ENCODE data around the gene SYNDIG1.

DNA sequence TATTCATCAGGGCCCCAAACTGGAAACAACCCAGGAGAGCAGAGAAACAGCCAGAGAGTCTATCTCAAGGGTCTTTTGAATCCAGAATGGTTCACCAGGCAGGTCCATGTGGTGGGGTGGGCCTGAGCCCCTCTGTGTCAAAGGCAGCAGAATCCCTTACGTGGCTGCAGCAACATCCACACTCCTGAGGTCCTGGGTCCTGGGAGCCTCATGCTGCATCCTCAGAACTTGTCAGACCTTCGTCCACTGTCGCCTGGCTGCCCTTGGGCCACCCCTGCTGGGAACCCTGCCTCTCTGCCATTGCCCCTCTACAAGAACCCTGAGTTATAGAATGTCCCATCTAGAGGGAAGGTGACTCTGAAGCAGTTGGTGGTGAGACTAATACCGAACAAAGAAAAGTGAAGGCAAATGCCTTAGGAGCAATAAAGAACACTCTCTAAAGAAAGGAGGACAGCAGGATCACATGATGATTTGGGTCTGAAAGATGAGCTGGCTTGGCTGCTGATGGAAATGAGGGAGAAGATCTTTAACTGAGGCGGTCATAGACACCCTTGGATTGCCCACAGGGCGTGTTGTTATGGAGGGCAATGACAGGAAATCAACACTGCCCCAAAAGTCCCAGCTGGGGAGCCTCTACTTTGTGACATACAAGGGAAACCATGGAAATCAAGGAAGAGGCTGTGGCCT lies 161.2 kb downstream of the SYNDIG1 start:
- TF ChIP-seq, protein P1, sequence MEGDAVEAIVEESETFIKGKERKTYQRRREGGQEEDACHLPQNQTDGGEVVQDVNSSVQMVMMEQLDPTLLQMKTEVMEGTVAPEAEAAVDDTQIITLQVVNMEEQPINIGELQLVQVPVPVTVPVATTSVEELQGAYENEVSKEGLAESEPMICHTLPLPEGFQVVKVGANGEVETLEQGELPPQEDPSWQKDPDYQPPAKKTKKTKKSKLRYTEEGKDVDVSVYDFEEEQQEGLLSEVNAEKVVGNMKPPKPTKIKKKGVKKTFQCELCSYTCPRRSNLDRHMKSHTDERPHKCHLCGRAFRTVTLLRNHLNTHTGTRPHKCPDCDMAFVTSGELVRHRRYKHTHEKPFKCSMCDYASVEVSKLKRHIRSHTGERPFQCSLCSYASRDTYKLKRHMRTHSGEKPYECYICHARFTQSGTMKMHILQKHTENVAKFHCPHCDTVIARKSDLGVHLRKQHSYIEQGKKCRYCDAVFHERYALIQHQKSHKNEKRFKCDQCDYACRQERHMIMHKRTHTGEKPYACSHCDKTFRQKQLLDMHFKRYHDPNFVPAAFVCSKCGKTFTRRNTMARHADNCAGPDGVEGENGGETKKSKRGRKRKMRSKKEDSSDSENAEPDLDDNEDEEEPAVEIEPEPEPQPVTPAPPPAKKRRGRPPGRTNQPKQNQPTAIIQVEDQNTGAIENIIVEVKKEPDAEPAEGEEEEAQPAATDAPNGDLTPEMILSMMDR (conservative IDR thresholded peaks at IDR 0.05; ENCODE audit: low read depth, low read length), result no peak
- TF ChIP-seq RCOR1 (IDR thresholded peaks at IDR 0.05; ENCODE audit: insufficient replicate concordance, low read length), result no peak
- TF ChIP-seq POLR2A (IDR thresholded peaks at IDR 0.05; ENCODE audit: low read depth, low read length), result no peak
- no peak for TF ChIP-seq BHLHE40 (IDR thresholded peaks at IDR 0.05; ENCODE audit: low read depth, low read length)
- no peak for TF ChIP-seq CEBPB (IDR thresholded peaks at IDR 0.05; ENCODE audit: low read depth, low read length)
- TF ChIP-seq MAFK (IDR thresholded peaks at IDR 0.05; ENCODE audit: low read depth, low read length), result no peak
- TF ChIP-seq NFE2L2 (IDR thresholded peaks at IDR 0.05; ENCODE audit: low read depth, low read length), result no peak
- TF ChIP-seq, protein P2, sequence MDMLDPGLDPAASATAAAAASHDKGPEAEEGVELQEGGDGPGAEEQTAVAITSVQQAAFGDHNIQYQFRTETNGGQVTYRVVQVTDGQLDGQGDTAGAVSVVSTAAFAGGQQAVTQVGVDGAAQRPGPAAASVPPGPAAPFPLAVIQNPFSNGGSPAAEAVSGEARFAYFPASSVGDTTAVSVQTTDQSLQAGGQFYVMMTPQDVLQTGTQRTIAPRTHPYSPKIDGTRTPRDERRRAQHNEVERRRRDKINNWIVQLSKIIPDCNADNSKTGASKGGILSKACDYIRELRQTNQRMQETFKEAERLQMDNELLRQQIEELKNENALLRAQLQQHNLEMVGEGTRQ (IDR thresholded peaks at IDR 0.05; ENCODE audit: low read depth, low read length), result no peak
- TF ChIP-seq MXI1 (IDR thresholded peaks at IDR 0.05; ENCODE audit: borderline replicate concordance, low read depth, low read length), result no peak

All from IMR-90 (cell line).